ENCODE measurements around the gene FMN1. TPM values are rescaled to one million over a fixed set of nuclear protein-coding genes. Genes with fewer than 3 reads are reported as not detected.

The FMN1 gene
- total and polyA plus RNA-seq, 10 donors = 0.43 to 42.1 (median 8.6) TPM

DNA sequence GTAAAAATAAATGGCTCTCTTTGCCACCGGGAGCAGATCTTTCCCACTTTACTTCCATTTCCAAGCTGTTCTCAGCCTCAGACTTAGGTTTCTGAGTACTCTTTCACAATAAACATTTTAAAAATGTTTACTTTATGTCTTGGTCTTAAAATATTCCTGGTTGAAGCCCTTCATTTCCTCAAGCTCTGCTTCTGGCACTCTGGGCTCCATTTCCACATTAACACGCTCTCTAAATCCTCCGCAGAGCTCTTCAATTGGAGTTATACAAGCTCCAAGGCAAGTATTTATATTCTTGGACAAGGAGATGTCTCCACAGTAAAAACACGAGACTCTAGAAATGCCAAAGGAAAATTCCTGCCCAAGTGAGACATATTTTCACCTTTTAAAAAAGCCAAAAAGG, 307.4 kb downstream of the FMN1 start:
- no peaks in the 10 kb centered on the region for H3K4me1 ChIP-seq
- no peak for TF ChIP-seq POLR2AphosphoS5 (IDR thresholded peaks at IDR 0.05)
- TF ChIP-seq POLR2A (IDR thresholded peaks at IDR 0.05) = no peak
- TF ChIP-seq CTCF (IDR thresholded peaks at IDR 0.05 in 8 of 11, conservative IDR thresholded peaks at IDR 0.05 in 3 of 11) = no peak
- H3K4me3 ChIP-seq = no peak overlapping the region
- no peaks in the 10 kb centered on the region for H3K36me3 ChIP-seq
- H3K27ac ChIP-seq = no peak overlapping the region
- no peaks in the 10 kb centered on the region for H3K27me3 ChIP-seq (replicated peaks in 1 of 7)
- WGBS, 5 donors = 89 to 93% (median 91%) methylated on average over 4 of the region's 4 CpGs
- intact Hi-C loops (cut with DNase I; ENCODE audit: low total_unique reads) = no loop called here
- no peak for DNase-seq
- H3K9me3 ChIP-seq = no peaks in the 10 kb centered on the region

DNA sequence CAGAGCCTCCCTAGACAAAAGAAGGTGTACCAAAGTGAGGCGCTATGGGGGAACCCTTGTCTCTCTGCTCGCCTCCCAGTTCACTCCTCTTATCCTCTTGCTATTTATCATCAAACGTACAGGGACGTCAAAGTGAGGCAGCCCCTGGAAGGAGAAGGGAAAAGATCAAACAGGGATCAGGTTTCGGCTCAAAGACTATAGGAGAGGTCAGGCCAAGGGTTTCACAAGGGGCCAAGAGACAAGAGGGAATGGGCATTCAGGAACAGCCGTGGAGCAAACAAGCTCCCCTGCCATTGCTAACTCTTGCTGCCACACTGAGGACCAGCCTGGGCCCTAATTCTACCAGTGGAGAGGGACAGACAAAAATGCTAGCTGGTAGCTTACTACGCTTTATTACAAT, 308.1 kb downstream of the FMN1 start:
- intact Hi-C loops (cut with DNase I; ENCODE audit: low total_unique reads) = no loop called here

DNA sequence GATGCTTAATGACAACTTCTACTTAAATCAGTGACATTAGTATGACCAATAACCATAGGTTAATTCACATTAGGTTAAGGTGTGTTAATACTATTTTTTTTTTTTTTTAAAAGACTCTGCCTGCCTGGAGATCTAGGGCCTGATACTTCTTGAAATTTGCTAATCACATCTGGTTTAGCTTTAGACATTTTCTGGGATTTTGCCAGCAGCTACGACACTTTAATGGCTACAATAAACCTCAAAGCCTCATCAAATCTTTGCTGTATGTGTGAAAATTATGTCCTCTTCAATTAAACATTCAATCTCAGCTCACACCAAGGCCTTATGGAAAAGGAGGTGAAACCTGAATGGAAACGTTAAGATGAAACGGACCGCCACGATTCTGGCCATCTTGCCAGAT, 308.8 kb downstream of the FMN1 start:
- 82 to 94% (median 88%) methylated on average over 5 of the region's 5 CpGs for WGBS, 5 donors
- H3K36me3 ChIP-seq = no peaks in the 10 kb centered on the region
- no peaks in the 10 kb centered on the region for H3K9me3 ChIP-seq
- H3K27ac ChIP-seq = no peak overlapping the region
- no peaks in the 10 kb centered on the region for H3K4me1 ChIP-seq
- no peak for DNase-seq
- no peak overlapping the region for H3K4me3 ChIP-seq
- H3K27me3 ChIP-seq (replicated peaks in 1 of 7) = no peaks in the 10 kb centered on the region
- intact Hi-C loops (cut with DNase I; ENCODE audit: low total_unique reads) = no loop called here
- no peak for TF ChIP-seq POLR2AphosphoS5 (IDR thresholded peaks at IDR 0.05)
- no peak for TF ChIP-seq POLR2A (IDR thresholded peaks at IDR 0.05)
- TF ChIP-seq CTCF (IDR thresholded peaks at IDR 0.05 in 8 of 11, conservative IDR thresholded peaks at IDR 0.05 in 3 of 11) = no peak

More for the DNA sequence above, 308.1 kb downstream of the FMN1 start:
- DNase-seq = no peak
- no peak overlapping the region for H3K27ac ChIP-seq
- no peak for TF ChIP-seq CTCF (IDR thresholded peaks at IDR 0.05 in 8 of 11, conservative IDR thresholded peaks at IDR 0.05 in 3 of 11)
- no peak for TF ChIP-seq POLR2AphosphoS5 (IDR thresholded peaks at IDR 0.05)
- no peak for TF ChIP-seq POLR2A (IDR thresholded peaks at IDR 0.05)
- 77 to 91% (median 86%) methylated on average over 7 of the region's 7 CpGs for WGBS, 5 donors
- no peaks in the 10 kb centered on the region for H3K36me3 ChIP-seq
- H3K4me3 ChIP-seq = no peak overlapping the region
- H3K4me1 ChIP-seq = no peaks in the 10 kb centered on the region
- H3K9me3 ChIP-seq = no peaks in the 10 kb centered on the region
- no peaks in the 10 kb centered on the region for H3K27me3 ChIP-seq (replicated peaks in 1 of 7)

- Histone ChIP-seq H3K9me3 (no peaks in the 10 kb centered on the region), H3K4me1 (no peaks in the 10 kb centered on the region), H3K36me3 (no peaks in the 10 kb centered on the region), H3K27me3 (replicated peaks in 1 of 7) (no peaks in the 10 kb centered on the region), H3K27ac (no peak overlapping the region), H3K4me3 (no peak overlapping the region)
- intact Hi-C loops (cut with DNase I; ENCODE audit: low total_unique reads) = no loop called here
- DNase-seq = no peak
- TF ChIP-seq POLR2A (IDR thresholded peaks at IDR 0.05) (no peak), CTCF (IDR thresholded peaks at IDR 0.05 in 8 of 11, conservative IDR thresholded peaks at IDR 0.05 in 3 of 11) (no peak), POLR2AphosphoS5 (IDR thresholded peaks at IDR 0.05) (no peak)
- WGBS, 5 donors = 59 to 75% (median 67%) methylated on average over 6 of the region's 6 CpGs
These were observed 310.4 kb downstream of the FMN1 start for GRCh38 chr15:32884146-32884545.
